K562 (cell line): Measurements from ENCODE around the gene NOLC1. TPM values are rescaled to one million over a fixed set of nuclear protein-coding genes. Genes with fewer than 3 reads are reported as not detected.

Source experiments
- CCNT2 ChIP-seq: IDR thresholded peaks from 2 replicates; pipeline ENCODE4 v1.6.1; 2011; ENCODE audit warnings: borderline replicate concordance, low read depth, mild to moderate bottlenecking, moderate library complexity, mixed read lengths, low read length; ENCODE audit not compliant: insufficient read length; ENCODE audit errors: extremely low read depth
- ESRRA ChIP-seq: fragments of 450-650 bp; IDR thresholded peaks from 2 replicates; pipeline ENCODE4 v1.6.1; 2014; ENCODE audit warnings: low read depth, mild to moderate bottlenecking, moderate library complexity, borderline replicate concordance
- HDAC3 ChIP-seq: fragments of 450-650 bp; IDR thresholded peaks from 2 replicates; pipeline ENCODE4 v1.6.1; 2018; ENCODE audit warnings: borderline replicate concordance, mild to moderate bottlenecking, moderate library complexity; ENCODE audit not compliant: partially characterized antibody
- NFXL1 ChIP-seq: fragments of 450-650 bp; formaldehyde crosslinking; IDR thresholded peaks from 2 replicates; pipeline ENCODE4 v1.4.0; 2021; ENCODE audit warnings: mild to moderate bottlenecking
- POLR2H ChIP-seq: IDR thresholded peaks from 2 replicates; pipeline ENCODE4 v1.6.1; 2016; ENCODE audit warnings: missing genetic modification characterization, low read depth, mild to moderate bottlenecking, control low read depth, missing compliant biosample characterization, moderate library complexity
- ZBTB7A ChIP-seq: IDR thresholded peaks from 2 replicates; pipeline ENCODE4 v1.6.1; 2011; ENCODE audit warnings: low read depth, mild to moderate bottlenecking, low read length, moderate library complexity, borderline replicate concordance; ENCODE audit not compliant: control insufficient read depth
- ZFPM2 ChIP-seq: fragments of 250-450 bp; sonication (Bioruptor Pico); IDR thresholded peaks from 2 replicates; pipeline ENCODE4 v1.5.1; 2022; ENCODE audit warnings: mild to moderate bottlenecking
- ZNF253 ChIP-seq: fragments of 250-450 bp; sonication (Bioruptor Pico); conservative IDR thresholded peaks from 2 replicates; pipeline ENCODE4 v1.6.1; 2021; ENCODE audit warnings: mild to moderate bottlenecking
- polyA plus RNA-seq, 8 experiments: library from polyadenylated mRNA; depleted of rRNA in 4 of 8; stranded (reverse) in 5 of 8; unstranded in 3 of 8; fragments of >200 nt; fragmentation: Nextera tagmentation in 2 of 8; fragmentation: Illumina TruSeq in 1 of 8; extraction: Ambion mirVana in 2 of 8; extraction: Trizol in 1 of 8; gene quantifications; 2 replicates each; pipeline versions ENCODE4 v1.2.1 to v1.2.3, GENCODE V29; 2011 to 2014; ENCODE audit warnings: inconsistent platforms in 1 of 8, missing spikeins in 1 of 8
- total RNA-seq, 7 experiments: library from RNA; depleted of rRNA in 6 of 7; stranded (reverse); fragments of >200 nt in 6 of 7; fragmentation: Illumina TruSeq in 2 of 7; extraction: Trizol in 2 of 7; gene quantifications; 2 replicates each; pipeline versions ENCODE4 v1.2.1 to v1.2.3, GENCODE V29; 2011 to 2021; ENCODE audit warnings: low replicate concordance in 1 of 7
- TF ChIP-seq, protein P1 (sequence below), 2 experiments: fragments of 150-350 bp in 1 of 2; IDR thresholded peaks; 2 replicates each; pipeline ENCODE4 v1.6.1; 2012 to 2016; ENCODE audit warnings: low read depth in 2 of 2, low read length in 2 of 2, mild to moderate bottlenecking in 1 of 2, moderate library complexity in 1 of 2
- TF ChIP-seq, protein P2 (sequence below), 3 experiments: fragments of 200-800 bp in 1 of 3; sonication (Bioruptor generic) in 1 of 3; sonication (generic) in 1 of 3; formaldehyde crosslinking in 1 of 3; IDR thresholded peaks; 2 replicates each; pipeline versions ENCODE4 v1.6.1 to v1.8.0; 2016 to 2022; ENCODE audit warnings: mild to moderate bottlenecking in 2 of 3, missing compliant biosample characterization in 2 of 3, missing genetic modification characterization in 2 of 3, missing genetic modification reagents in 1 of 3
- TF ChIP-seq, protein P3 (sequence below), 2 experiments: fragments of 250-450 bp in 1 of 2; fragments of 450-650 bp in 1 of 2; sonication (Bioruptor Pico) in 1 of 2; IDR thresholded peaks; 2 replicates each; pipeline versions ENCODE4 v1.6.1 to v1.8.0; 2016 to 2021; ENCODE audit warnings: mild to moderate bottlenecking in 2 of 2, moderate library complexity in 2 of 2, missing compliant biosample characterization in 1 of 2, missing genetic modification characterization in 1 of 2
- TF ChIP-seq, protein P4 (sequence below): sonication (generic); formaldehyde crosslinking; IDR thresholded peaks from 2 replicates; pipeline ENCODE4 v1.9.0; 2022; ENCODE audit warnings: mild to moderate bottlenecking, missing genetic modification reagents
- TF ChIP-seq, protein P5 (sequence below): fragments of 250-450 bp; sonication (Bioruptor Pico); IDR thresholded peaks from 2 replicates; pipeline ENCODE4 v1.4.0; 2020; ENCODE audit warnings: mild to moderate bottlenecking, moderate library complexity, borderline replicate concordance
- TF ChIP-seq, protein P6 (sequence below): fragments of 250-450 bp; sonication (Bioruptor Pico); IDR thresholded peaks from 2 replicates; pipeline ENCODE4 v1.9.0; 2021; ENCODE audit warnings: mild to moderate bottlenecking

The NOLC1 gene
- total and polyA plus RNA-seq, 9 of the 15 experiments (the other 6 are each of a cell fraction or from before 2014, with no cell fraction given), result 102 to 310 (median 165) TPM

DNA sequence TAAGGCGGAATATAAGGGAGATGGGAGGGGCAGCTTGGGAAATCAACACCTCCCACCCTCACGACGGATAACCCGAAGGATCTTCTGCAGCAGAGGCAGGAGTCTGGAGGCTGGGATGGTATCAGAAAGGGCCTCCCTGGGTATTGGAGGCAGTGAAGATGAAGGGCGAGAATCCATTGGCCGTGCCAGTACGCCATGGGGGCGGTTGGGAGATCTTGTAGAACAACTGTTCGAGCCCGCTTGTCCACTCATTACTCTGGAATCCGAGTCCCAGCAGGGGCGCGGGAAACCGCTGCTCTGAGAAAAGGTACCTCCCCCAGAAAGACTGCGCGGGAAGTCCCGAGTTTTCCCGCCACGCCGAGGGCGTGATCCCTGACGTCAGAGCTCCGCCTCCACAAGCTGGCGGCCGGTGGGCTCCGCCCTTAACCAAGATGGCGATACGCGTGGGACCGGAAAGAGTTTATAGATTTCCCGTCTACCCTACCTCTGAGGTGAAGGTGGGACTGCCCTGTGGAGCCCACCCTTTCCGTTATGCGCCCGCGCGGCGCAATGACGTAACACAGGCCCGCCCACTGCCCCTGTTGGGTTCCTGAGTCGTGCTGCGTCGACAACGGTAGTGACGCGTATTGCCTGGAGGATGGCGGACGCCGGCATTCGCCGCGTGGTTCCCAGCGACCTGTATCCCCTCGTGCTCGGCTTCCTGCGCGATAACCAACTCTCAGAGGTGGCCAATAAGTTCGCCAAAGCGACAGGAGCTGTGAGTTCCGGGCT, at the start of gene NOLC1 (continued):
- TF ChIP-seq, protein P1, sequence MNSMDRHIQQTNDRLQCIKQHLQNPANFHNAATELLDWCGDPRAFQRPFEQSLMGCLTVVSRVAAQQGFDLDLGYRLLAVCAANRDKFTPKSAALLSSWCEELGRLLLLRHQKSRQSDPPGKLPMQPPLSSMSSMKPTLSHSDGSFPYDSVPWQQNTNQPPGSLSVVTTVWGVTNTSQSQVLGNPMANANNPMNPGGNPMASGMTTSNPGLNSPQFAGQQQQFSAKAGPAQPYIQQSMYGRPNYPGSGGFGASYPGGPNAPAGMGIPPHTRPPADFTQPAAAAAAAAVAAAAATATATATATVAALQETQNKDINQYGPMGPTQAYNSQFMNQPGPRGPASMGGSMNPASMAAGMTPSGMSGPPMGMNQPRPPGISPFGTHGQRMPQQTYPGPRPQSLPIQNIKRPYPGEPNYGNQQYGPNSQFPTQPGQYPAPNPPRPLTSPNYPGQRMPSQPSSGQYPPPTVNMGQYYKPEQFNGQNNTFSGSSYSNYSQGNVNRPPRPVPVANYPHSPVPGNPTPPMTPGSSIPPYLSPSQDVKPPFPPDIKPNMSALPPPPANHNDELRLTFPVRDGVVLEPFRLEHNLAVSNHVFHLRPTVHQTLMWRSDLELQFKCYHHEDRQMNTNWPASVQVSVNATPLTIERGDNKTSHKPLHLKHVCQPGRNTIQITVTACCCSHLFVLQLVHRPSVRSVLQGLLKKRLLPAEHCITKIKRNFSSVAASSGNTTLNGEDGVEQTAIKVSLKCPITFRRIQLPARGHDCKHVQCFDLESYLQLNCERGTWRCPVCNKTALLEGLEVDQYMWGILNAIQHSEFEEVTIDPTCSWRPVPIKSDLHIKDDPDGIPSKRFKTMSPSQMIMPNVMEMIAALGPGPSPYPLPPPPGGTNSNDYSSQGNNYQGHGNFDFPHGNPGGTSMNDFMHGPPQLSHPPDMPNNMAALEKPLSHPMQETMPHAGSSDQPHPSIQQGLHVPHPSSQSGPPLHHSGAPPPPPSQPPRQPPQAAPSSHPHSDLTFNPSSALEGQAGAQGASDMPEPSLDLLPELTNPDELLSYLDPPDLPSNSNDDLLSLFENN (IDR thresholded peaks at IDR 0.05; ENCODE audit: low read depth in 2 of 2, low read length in 2 of 2), result no peak
- TF ChIP-seq ESRRA, result peak; percentile 91
- TF ChIP-seq NFXL1, result no peak
- TF ChIP-seq ZFPM2 (CRISPR knock-in tag), result no peak
- TF ChIP-seq, protein P2, sequence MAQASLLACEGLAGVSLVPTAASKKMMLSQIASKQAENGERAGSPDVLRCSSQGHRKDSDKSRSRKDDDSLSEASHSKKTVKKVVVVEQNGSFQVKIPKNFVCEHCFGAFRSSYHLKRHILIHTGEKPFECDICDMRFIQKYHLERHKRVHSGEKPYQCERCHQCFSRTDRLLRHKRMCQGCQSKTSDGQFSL (CRISPR knock-in tag; IDR thresholded peaks at IDR 0.05), result no peak
- TF ChIP-seq, protein P2 (tag; IDR thresholded peaks at IDR 0.05), result no peak
- TF ChIP-seq CCNT2, result peak; percentile 75
- peak; percentile 76 for TF ChIP-seq POLR2H (tag)
- TF ChIP-seq HDAC3, result no peak
- TF ChIP-seq, protein P3, sequence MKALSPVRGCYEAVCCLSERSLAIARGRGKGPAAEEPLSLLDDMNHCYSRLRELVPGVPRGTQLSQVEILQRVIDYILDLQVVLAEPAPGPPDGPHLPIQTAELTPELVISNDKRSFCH (CRISPR knock-in tag; IDR thresholded peaks at IDR 0.05), result no peak
- TF ChIP-seq, protein P3 (tag; IDR thresholded peaks at IDR 0.05), result no peak
- TF ChIP-seq ZBTB7A, result peak; percentile 90; the same call in 1 of the 2 replicates
- TF ChIP-seq ZNF253 (CRISPR knock-in tag), result no peak
- TF ChIP-seq, protein P4, sequence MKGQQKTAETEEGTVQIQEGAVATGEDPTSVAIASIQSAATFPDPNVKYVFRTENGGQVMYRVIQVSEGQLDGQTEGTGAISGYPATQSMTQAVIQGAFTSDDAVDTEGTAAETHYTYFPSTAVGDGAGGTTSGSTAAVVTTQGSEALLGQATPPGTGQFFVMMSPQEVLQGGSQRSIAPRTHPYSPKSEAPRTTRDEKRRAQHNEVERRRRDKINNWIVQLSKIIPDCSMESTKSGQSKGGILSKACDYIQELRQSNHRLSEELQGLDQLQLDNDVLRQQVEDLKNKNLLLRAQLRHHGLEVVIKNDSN (CRISPR knock-in tag), result no peak; the same call in none of the 2 replicates
- TF ChIP-seq, protein P5, sequence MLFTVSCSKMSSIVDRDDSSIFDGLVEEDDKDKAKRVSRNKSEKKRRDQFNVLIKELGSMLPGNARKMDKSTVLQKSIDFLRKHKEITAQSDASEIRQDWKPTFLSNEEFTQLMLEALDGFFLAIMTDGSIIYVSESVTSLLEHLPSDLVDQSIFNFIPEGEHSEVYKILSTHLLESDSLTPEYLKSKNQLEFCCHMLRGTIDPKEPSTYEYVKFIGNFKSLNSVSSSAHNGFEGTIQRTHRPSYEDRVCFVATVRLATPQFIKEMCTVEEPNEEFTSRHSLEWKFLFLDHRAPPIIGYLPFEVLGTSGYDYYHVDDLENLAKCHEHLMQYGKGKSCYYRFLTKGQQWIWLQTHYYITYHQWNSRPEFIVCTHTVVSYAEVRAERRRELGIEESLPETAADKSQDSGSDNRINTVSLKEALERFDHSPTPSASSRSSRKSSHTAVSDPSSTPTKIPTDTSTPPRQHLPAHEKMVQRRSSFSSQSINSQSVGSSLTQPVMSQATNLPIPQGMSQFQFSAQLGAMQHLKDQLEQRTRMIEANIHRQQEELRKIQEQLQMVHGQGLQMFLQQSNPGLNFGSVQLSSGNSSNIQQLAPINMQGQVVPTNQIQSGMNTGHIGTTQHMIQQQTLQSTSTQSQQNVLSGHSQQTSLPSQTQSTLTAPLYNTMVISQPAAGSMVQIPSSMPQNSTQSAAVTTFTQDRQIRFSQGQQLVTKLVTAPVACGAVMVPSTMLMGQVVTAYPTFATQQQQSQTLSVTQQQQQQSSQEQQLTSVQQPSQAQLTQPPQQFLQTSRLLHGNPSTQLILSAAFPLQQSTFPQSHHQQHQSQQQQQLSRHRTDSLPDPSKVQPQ (CRISPR knock-in tag), result no peak
- TF ChIP-seq, protein P6, sequence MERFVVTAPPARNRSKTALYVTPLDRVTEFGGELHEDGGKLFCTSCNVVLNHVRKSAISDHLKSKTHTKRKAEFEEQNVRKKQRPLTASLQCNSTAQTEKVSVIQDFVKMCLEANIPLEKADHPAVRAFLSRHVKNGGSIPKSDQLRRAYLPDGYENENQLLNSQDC (CRISPR knock-in tag), result no peak
